ENCODE measurements around the gene OSBPL2. TPM values are rescaled to one million over a fixed set of nuclear protein-coding genes. Genes with fewer than 3 reads are reported as not detected.

OSBPL2 gene
- total RNA-seq, 4 donors from 2014 or later: 24.3 to 35.9 (median 26.3) TPM

DNA sequence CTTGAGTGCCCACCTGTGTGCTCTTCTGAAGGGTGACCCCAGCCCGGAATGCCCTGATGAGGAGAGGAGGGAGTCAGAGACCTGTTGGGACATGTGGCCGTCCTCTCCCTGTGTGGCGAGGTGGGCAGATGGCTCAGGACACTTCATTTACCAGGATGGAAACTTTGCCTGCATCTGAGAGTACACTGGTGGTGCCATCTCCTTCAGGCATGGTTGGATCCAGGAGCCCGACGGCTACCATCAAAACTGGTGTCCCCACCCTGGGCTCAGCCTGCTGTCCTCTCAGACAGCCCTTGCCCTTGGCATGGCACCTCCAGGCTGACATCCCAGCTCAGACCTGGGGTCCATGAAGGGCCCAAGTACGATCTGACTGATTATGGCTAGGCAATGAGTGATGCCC lies 7.0 kb upstream of the OSBPL2 start:
- TF ChIP-seq, protein P1, sequence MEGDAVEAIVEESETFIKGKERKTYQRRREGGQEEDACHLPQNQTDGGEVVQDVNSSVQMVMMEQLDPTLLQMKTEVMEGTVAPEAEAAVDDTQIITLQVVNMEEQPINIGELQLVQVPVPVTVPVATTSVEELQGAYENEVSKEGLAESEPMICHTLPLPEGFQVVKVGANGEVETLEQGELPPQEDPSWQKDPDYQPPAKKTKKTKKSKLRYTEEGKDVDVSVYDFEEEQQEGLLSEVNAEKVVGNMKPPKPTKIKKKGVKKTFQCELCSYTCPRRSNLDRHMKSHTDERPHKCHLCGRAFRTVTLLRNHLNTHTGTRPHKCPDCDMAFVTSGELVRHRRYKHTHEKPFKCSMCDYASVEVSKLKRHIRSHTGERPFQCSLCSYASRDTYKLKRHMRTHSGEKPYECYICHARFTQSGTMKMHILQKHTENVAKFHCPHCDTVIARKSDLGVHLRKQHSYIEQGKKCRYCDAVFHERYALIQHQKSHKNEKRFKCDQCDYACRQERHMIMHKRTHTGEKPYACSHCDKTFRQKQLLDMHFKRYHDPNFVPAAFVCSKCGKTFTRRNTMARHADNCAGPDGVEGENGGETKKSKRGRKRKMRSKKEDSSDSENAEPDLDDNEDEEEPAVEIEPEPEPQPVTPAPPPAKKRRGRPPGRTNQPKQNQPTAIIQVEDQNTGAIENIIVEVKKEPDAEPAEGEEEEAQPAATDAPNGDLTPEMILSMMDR (IDR thresholded peaks at IDR 0.05): no peak
- DNase-seq (ENCODE audit: low spot score) (no peak), ATAC-seq (ENCODE audit: low FRiP score) (no peak)

DNA sequence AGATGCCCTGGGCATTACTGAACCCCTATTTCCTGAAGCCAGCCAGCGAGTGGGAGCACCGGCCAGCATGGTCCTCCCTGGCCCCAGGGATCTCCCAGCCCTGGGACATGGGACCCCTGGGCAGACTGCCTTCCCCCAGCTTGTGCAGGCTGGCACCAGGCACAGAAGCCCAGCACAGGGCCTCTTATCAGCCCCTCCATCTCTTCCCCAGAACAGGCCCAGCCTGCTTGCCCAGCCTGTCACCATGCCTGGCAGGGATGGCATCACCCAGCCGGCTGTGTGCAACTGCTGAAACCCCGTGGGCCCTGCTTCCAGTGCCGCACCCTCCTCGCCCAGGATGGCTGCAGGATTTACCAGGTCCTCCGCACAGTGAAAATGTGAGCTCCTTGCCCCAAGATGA lies 6.1 kb upstream of the OSBPL2 start:
- TF ChIP-seq, protein P1 (IDR thresholded peaks at IDR 0.05): no peak
- ATAC-seq (ENCODE audit: low FRiP score): no peak
- no peak for DNase-seq (ENCODE audit: low spot score)

DNA sequence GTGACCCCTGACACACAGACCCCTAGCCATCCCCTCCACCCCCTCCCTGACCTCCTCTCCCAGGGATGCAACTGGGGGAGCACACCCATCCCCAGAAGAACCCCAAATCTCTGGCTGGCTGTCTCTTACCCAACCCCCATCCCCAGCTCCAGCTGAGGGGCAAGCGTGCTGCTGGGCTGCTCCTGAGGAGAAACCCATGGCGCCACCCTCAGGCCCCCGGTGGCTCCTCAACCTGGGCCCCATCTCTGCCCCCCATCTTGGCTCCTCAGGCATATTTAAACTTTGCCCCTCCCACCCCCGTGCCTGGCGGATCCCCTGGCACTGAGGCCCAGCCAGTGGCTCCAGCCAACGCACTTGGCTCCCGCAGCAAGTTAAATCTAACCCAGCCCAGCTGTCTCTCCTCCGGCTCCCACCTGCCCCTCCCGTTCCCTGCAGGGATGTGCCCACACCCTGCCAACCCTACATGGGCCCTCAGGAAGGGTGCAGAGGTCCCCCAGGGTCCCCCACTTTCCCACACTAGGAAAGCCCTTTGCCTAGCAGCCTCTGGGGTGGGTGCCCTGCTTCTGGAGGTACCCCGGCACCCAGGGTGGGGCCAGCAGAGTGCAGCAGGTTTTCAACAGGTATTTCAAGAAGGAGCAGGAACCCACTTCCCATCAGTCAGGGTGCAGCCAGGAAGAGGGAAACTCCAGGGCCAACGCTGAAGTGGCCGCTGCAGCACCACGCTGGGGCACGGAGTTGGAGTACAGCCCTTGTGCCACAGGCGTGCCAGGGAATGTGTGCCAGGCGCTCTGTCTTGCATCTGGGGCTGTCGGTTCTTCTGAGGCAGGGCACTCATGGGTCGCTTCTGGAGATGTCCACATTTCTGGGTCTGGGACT lies 5.3 kb upstream of the OSBPL2 start:
- DNase-seq (ENCODE audit: low spot score) (no peak), ATAC-seq (ENCODE audit: low FRiP score) (no peak)

DNA sequence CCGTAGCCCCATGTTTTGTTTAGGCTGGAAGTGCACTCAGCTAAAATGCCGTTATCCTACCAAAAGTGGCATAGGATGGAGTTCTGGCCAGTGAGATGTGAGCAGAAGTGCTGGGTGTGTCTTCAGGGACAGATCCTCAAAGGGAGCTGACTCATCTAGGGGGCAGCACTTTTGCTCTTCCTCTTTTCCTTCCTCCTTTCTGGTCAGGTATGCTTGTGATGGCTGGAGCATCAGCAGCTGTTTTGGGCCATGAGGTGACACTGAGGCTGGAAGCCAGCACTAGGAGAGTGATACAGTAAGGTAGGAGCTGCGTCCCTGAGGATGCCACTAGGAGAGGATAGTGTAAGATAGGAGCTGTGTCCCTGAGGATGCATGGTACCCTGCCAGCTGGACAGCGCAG lies 4.6 kb upstream of the OSBPL2 start:
- TF ChIP-seq, protein P1 (IDR thresholded peaks at IDR 0.05): no peak
- ATAC-seq (ENCODE audit: low FRiP score) (no peak), DNase-seq (ENCODE audit: low spot score) (no peak)

More for the DNA sequence above, 5.3 kb upstream of the OSBPL2 start:
- TF ChIP-seq, protein P1 (IDR thresholded peaks at IDR 0.05): no peak

DNA sequence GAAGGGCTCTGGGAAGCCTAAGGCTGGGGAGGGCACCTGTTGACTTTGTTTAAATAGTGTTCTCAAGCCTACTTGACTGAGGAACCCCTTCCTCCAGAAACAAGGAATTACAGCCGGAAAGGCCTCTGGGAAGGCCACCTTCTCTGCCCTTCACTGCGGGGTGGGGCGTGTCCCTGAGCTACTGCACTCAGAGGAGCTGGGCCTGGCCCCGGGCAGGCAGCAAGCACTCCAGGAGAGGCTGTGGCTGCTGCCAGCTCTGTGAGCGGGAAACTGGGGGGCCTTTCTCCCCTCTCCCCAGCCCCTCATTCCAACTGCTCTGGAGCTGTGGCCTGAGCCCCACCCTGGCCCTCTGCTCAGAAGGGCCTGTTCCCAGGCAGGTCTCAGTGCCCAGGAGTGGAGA lies 4.0 kb upstream of the OSBPL2 start:
- DNase-seq (ENCODE audit: low spot score) (no peak), ATAC-seq (ENCODE audit: low FRiP score) (no peak)
- TF ChIP-seq, protein P1 (IDR thresholded peaks at IDR 0.05): no peak

DNA sequence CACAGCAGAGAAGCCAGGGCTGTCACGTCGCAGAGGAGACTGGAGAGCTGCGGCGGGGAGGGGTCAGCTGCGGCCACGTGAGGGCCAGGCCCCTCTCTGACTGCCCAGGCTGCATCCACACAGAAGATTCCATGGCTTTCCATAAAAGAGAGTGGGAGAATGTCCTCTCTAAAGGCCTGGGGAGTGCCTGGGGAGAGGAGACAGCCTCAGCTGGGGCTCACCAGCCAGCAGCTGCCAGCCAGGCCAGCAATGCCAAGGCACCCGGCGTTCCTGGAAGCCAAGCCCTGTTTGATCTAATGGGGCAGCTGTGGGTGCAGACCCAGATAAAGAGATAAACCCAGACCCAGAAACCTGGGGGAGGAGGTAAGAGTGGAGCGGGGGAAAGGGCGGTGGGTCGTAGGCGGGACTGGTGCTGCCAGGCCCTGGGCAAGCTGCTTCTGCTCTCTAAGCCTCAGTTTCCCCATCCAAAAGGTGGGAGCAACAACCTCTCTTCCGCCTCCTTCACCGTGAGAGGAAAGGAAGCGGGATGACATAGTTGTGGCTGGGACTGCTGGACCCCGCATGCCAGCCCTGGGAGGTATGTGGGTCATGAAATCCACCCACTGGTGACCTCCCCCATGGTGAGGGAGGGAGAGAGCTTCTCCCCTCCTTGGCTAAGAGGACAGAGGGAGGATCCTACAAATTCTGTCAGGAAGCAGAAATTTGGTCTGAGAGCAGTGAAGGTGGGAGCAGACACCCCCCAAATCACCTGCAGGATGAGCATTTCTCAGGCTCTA lies 3.1 kb upstream of the OSBPL2 start:
- TF ChIP-seq, protein P1 (IDR thresholded peaks at IDR 0.05): no peak
- DNase-seq (ENCODE audit: low spot score): no peak
- no peak for ATAC-seq (ENCODE audit: low FRiP score)

Measured in omental fat pad (tissue), 4 donors.